ENCODE results near the gene MTUS2.
A peak's percentile ranks its signal among the peaks of the same experiment; 100 is the strongest.

Gene MTUS2

DNA sequence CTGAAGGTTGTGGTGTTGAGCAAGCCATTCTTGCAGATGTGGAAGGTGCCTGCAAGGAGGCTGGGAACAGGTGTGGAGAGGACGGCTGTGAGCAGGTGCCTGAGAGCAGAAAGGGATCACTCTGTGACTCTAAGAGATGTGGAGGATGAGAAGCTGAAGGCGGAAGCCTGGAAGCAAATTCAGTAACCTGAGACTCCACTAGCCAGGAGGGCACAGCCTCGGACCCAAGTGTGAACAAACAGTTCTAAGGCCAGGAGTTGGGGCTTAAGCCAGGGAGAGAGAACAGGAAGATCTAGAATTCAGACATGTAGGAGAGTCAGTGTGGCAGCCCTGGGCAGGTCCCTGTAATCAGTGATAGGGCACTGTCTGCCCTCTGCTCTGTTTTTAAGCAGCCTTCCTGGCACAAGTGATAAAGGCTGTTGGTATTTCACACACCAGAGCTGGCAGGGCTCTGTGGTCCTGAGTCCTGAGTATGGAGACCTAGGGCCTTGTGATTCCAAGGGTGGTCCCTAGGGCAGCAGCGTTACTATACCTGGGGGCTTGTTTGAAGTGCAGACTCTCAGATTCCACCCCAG lies 644.1 kb downstream of the MTUS2 start:
- DNase-seq: no peak

- DNase-seq: no peak
Observed at GRCh38 chr13:29465741-29466293, 645.7 kb downstream of the MTUS2 start.

DNA sequence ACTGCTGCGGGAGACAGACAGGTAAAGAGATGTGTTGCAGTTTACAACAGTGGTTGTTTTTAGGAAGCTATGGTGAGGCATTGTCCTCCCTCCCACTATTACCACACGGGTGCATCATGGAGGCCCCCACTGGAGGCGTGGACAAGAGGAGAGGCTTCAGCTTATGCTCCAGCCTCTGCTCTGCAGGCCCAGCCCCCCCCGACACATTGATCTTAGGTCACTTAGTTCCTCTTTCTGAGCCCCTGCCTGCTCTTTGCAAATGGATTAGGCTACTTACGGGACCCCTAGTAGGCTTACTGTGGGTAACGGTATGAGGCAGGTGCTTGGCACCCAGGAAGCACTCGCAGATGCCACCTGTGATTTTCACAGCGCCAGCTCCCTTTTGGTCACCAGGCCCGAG lies 651.4 kb downstream of the MTUS2 start:
- no peak for DNase-seq

DNA sequence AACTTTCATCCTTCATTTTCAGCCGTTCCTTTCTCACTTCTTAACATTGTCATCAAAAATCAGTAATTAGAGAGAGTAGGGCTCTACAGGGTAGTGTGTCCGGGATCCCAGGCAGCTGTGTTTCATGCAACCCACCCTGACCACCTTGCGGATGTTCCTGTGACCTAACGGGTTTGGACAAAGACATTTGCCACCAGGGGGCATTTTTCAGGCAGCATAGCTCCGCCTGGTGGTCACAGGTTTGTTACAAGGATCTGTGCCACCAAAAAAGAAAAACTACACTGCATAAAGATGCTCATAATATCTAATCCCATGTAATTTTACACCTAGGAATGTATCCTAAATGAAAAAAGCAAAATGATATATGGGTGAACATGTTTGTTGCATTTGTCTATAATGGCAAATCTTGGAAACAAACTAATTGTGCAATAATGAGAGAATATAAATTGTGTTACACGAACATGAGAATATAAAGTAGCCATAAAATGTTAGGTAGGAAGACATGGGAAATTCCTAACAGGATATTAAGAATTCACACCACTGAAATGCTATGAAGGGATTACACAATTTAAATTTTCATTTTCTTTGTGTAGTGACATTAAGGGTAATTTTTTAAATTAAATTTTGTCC lies 652.3 kb downstream of the MTUS2 start:
- DNase-seq: peak in 2 of 4 experiments; percentile 8 to 25

GRCh38 chr13:29473166-29473565 lies 653.0 kb downstream of the MTUS2 start:
- no peak for DNase-seq

DNA sequence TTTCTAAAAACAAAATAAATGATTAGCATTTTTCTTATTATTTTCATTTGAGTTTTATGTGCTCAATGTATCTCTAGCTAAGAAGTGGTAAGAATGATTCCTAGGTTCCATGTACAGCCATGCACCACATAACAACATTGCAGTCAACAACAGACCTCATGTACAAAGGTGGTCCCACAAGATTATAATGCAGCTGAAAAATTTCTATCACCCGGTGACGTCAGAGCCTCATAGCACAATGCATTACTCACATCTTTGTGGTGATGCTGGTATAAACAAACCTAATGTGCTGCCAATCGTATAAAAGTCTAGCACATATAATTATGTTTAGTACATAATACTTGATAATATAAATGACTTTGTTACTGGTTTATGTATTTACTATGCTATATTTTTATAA lies 654.9 kb downstream of the MTUS2 start:
- DNase-seq: no peak

- no peak for DNase-seq
Observed at GRCh38 chr13:29476046-29476445, 655.9 kb downstream of the MTUS2 start.

DNA sequence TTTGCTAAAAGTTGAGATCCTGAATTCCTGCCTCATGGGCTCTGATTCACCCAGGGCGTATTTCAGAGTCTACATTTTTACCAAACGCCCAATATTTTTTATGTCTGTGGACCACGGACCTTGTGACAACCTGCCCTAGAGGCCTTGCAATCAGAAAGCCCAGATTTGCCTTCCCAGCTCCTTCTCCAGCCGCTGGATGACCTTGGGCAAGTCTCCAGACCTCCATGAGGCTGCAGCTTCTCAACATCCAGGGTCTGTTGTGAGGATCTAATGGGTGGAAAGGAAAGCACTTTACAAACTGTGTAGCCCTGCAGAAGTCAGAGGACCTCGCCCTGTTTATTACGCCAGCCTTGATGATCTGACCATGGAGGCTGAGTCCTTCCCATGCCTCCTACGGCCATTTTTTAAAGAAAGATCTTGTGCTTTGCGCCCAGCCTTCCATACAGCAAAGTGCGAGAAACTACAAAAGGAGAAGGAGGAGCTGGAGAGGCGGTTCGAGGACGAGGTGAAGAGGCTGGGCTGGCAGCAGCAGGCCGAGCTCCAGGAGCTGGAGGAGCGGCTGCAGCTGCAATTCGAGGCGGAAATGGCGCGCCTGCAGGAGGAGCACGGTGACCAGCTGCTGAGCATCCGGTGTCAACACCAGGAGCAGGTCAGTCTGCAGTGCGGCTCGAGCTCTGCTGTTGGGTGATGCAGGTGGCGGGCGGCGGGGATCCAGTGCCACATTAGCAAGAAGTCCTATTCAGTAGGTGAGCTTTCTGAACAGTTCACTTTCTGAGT lies 659.8 kb downstream of the MTUS2 start:
- DNase-seq: no peak

GRCh38 chr13:29480893-29481525 lies 660.9 kb downstream of the MTUS2 start:
- DNase-seq: no peak

GRCh38 chr13:29481603-29482002 lies 661.5 kb downstream of the MTUS2 start:
- DNase-seq: no peak

DNA sequence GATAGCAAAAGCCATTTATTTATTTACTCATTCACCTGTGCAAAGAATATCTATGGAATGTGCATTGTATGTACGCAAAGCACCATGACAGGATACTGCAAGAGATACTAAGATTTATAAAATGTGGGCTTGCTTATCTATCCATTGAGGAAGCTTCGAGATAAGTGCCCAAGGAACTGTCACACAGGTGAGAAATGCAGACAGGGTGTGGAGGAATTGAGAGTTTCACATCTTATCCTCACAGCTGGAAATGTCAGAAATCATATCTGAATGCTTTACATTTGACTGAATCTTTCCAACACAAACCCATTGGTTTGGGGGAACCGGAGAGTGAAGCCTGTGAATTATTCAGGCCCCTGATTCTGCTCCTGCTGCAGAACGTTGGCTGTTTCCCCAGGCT lies 662.4 kb downstream of the MTUS2 start:
- DNase-seq: no peak

DNA sequence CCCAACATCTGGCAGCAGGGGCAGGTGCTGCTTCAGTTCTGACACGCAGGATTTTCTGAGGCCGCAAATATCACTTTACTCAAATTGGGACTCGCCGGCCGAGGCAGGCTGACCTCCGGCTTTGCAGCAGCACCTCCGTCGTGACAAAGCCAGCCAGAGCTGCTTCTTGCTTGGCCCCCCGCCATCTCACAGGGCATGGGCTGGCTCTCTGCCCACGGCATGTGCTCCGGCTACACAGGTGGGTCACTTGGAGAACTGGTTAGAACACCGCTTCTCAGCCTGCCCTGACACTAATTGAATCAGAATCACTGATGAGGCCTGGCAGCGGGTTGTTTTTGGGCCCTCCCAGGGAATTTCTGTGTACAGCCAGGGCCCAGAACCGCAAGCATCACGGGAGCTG lies 663.1 kb downstream of the MTUS2 start:
- DNase-seq: no peak

GRCh38 chr13:29483623-29484022 lies 663.5 kb downstream of the MTUS2 start:
- no peak for DNase-seq

- no peak for DNase-seq
Observed at GRCh38 chr13:29484236-29484635, 664.1 kb downstream of the MTUS2 start.

- DNase-seq: no peak
Observed at GRCh38 chr13:29484796-29485195, 664.7 kb downstream of the MTUS2 start.

DNA sequence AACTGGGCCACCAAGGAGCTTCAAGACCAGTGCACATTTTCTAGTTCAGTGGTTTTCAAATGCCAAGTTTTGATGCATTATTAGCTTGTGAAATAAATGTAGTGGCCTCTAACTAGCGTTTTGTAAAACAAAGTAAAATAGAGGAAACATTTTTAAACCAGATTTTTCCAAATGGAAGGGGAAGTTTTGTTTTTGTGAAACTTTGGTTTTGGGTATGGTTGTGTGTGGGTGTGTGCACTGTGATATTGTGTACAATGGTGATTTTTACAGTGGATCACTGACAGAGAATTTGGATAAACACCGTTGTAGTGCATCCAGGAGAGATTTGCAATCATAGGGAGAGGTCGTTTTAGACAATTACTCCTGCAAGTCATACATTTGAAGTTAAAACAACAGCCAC lies 666.4 kb downstream of the MTUS2 start:
- DNase-seq: no peak

DNA sequence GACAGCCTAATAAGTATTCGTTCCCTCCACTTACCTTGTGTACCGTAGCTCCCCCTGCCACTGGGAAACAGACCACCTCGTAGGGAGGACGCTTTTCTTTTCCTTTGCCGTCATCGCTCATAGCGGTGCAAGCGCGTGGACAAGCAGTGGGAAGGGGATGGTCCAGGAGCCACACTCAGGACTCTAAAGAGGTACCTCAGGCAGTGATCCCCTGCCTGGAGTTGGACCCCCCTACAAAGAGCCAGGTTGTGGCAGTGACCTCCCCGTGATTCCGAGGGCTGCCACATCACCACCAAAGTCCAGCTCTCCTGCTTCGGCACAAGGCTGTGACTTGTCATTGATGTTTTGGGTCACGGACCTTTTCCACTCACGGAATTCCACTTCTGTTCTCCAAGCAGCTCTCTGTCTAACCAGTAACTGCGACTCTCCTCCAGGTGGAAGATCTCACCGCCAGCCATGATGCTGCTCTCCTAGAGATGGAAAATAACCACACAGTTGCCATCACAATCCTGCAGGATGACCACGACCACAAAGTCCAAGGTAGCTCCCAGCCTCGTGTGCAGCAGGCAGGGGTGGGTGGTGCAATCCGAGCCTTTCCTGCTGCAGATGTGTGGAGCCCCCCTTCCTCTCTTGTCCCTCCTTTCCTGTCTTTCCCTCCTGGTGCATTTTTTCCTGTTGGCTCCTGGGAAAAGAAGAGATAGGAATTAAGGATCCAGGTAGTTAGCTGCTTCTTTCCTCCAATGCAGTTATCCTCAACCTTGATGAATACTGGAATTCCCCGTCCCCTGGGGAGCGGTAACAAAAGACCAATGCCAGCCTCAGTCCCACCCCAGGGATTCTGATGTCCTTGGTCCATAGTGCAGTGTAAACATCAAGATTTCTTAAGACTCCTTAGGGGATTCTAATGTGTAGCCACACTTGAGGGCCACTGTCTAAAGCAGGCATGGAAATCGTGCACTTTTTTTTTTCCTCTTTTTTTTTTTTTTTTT lies 667.6 kb downstream of the MTUS2 start:
- DNase-seq: no peak

DNA sequence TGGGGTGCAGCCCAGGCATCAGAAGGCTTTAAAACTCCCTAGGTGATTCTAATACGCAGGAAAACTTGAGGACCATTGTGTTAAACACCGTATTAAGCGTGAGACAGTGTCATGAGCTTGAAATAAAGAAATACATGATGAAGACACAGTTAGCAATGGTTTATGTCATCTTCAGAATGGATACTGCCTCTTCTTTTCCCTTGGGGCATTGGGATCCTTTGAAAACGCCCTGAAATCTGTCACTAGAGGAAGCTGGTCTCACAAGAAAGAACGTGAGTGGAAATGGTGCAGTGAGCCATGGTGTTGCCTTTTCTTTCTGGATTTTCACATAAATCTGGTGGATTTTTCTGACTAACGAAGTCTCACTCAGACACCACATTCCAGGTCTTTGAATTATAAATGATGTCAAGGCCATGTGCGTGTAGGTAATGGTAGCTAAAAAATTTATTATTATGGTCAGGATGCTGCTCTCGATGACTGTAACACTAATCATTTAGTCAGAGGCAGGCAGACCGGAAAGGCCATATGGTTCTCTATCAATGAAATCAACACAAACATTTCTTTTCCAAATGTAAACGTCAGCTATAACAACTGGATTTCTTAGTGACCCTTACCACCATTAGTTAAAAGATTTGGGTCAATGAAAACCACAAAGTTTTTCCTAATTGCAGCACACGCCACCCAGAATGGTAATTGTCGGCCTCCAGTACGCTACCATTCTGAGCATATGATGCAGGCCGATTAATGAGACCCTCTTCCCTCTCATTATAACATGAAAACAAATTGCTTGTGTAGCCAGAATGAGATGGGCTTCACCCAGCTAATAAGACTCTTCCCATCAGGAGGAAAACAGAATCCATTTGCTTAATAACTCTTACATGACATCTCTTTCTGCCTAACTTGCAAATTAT lies 669.8 kb downstream of the MTUS2 start:
- DNase-seq: no peak

DNA sequence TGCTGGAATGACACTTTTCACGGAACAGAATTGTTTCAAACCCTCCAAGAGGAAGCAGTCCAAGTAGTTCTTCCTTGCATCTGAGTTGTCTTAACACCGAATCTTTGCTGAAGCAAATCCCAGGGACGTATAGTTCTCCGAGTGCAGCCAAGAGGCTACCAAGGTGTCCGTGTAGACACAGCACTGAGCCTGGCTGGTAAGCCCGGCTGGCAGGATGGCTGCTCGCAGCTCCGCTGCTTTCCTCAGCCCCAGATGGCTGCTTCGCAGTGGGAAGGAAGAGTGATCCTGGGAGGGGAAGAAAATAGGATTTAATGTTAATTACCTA lies 670.4 kb downstream of the MTUS2 start:
- DNase-seq: no peak

- no peak for DNase-seq
Observed at GRCh38 chr13:29491248-29491647, 671.1 kb downstream of the MTUS2 start.

DNA sequence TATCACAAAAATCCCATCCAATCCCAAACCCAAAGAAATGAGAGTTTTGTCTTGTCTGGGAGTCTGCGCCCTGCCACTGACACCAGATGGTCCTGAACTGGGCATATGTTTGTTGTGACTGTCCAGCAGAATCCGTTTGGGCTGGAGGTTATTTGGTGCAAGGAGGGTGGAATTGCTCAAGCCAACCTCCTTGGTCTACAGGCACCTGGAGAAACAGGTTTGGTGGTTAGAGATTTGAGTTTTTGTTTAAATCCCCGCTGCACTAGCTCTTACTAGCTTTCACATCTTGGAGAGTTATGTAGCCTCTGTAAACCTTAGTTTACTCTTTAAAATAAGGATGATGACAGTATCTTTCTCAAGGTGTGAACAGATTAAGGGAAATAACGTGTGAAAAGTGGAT lies 673.7 kb downstream of the MTUS2 start:
- no peak for DNase-seq
